Activated effector memory CD4-positive, alpha-beta T cell treated with Interleukin-2 at 50 U/mL for 16 hours (primary cell): ENCODE results near the gene TICAM1.
"Not testable (repeated sequence)": the region's sequence is repeated elsewhere in the genome, so short reads cannot be mapped to it uniquely, and the experiment has no call there.

Experiments used
- DNase-seq: peaks from one replicate; pipeline ENCODE4 v3.0.0-alpha.2; 2020

Gene TICAM1

DNA sequence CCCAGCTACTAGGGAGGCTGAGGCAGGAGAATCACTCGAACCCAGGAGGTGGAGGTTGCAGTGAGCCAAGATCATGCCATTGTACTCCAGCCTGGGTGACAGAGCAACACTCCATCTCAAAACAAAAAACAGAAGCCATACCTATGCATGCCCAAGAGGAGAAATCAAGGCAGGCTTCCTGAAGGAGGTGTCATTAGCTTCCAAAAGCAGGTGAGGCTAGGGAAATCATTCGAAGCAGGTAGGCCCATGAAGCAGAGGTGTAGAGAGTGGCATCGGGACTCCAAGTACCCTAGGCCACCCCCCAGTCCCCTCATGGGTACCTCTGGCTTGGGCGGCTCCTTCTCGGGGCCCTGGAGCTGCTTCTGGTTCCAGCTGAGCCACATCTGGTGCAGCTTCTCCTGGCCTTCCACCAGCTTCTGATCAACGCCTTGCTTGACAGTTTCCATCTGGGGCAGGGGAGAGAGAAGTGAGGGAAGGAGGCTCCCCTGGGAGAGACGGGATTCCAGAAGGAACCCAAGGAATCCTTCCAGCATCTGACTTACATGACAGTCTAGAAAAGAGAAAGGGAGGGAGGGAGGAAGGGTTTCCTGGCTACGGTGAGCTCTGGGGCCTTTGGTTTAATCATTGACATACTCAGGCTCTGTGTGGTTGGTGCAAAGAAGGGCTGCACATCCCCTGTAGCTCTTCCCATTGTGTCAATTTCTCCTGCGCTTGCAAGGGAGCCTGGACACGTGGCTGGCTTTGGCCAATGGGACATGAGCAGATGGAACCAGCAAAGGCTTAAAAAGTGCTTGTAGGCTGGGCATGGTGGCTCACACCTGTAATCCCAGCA is 13.1 kb upstream of the TICAM1 start:
- no peak for DNase-seq

DNA sequence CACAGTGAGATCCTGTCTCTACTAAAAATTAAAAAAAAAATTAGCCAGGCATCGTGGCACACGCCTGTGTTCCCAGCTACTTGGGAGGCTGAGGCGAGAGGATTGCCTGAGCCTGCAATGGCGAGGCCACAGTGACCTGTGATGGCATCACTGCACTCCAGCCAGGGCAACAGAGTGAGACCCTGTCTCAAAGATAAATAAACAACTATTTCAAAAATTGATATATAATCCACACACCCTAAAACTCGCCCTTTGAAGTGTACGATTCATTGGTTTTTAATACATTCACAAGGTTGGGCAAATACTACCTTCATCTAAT is 12.1 kb upstream of the TICAM1 start:
- no peak for DNase-seq

DNA sequence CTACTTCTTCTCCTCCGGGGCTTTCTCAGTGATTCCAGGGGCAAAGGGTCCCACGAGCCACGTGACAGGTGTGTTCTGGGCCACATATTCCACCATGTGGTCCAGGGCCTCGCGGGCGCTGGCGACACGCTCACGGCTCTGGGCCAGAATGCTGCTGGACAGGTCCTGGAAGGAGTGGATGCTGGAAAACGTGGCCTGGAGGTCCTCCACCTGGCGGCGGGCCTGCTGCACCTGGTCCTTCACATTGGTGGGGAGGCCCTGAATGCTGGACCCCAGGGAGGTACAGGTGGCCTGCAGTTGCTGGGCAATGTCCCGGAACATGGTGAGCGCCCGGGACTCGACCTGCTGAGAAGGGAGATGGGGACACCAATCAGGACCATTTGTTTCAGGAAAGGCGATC is 7.7 kb upstream of the TICAM1 start:
- no peak for DNase-seq

DNA sequence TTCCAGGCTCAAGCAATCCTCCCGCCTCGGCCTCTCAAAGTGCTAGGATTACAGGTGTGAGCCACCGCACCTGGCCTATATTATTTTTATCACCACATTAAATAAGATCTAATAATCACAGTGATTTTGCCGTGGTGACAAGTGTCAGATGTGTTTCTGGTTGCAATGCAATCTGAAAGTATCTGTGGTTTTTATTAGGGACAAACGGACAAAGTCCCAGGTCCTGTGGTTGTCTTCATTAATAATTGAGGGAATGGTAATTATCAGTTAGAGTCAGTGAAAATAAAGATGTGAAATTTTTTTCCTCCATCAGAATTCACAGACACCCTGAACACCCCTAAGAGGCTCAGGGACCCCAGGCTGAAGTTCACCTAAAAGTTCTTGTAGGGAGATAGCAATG is 1.3 kb upstream of the TICAM1 start:
- DNase-seq, result no peak

DNA sequence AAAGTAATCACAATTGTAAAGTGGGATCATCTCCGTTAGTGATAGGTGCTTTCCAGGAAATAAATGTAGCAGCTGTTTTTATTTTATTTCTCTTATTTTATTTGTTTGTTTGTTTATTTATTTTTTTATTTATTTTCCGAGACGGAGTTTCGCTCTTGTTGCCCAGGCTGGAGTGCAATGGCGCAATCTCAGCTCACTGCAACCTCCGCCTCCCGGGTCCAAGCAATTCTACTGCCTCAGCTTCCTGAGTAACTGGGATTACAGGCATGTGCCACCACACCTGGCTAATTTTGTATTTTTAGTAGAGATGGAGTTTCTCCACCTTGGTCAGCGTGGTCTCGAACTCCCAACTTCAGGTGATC is 448 bp upstream of the TICAM1 start:
- DNase-seq, result not testable (repeated sequence)

DNA sequence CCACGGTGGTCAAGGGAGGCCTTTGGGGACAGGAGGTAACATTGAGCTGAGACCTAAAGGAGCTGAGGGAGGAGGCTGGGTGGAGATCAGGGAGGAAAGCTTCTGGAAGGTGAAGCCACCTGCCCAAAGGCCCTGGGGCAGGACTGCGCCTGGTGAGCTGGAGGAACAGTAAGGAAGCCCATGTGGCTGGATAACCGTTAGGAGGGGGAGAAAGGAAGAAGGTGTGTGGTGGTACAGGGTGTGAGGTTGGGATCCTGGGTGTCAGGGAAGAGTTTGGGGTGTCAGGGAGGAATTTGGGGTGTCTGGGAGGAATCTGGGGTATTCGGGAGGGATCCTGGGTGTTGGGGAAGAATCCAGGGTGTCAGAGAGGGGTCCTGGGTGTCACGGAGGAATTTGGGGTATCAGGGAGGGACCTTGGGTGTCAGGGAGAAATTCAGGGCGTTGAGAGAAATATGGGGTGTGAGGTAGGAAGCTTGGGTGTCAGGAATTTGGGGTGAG is 695 bp downstream of the TICAM1 start:
- no peak for DNase-seq

DNA sequence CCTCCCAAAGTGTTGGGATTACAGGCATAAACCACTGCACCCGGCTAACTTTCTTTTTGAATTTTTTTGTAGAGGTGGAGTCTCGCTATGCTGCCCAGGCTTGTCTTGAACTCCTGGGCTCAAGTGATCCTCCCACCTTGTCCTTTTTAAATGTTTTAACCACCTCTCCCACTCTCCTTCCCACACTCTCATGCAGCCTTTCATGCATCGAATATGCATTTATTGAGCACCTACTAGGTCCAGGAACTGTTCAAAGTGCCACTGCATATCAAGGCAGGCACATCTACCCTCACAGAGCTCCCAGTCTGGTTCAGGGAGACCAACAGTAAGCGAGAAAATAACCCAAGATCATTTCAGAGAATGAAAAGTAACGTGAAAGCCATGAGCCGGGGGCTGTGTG is 1.2 kb downstream of the TICAM1 start:
- DNase-seq, result no peak

DNA sequence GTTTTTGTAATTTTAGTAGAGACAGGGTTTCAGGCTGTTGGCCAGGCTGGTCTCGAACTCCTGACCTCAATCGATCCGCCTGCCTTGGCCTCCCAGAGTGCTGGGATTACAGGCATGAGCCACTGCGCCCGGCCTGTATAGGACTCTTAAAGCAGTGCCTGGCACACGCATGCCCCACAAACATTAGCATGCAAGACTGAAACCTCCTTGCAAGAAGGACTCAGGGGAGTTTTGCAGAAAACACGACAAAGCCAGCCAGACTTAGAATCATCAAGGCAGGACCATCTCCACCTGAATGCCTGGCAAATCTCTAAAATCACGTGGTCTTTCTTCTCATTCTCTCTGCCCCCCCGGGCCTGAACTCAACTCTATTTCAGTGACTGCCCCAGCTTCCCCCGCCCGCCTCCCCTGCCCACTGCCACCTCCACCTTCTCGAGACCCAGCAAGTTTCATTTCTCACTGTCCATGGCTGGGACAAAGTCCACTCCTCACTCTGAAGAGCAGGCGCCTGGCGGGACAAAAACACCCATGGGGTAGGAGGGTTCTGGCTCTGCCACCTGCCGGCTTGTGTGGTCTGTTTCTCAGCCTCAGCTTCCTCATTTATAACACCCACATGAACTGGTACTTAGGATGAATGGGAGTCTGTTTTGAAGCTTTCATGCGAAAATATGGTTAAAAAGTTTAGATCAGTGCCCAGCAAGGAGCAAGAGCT is 2.4 kb downstream of the TICAM1 start:
- DNase-seq, result no peak

DNA sequence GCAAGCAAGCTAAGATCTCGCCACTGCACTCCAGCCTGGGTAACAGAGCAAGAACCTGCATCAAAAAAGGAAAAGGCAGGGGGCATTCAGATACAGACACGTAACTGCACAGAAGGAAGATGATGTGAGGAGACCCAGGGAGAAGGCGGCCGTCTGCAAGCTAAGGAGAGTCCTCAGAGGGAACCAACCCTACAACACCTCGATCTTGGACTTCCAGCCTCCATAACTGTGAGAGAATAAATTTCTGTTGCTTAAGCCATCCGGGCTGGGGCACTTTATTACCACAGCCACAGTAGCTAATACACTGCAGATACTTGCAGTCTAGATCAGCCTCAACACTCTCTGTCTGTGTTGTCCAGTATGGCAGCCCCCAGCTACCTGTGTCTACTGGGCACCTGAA is 7.9 kb downstream of the TICAM1 start:
- DNase-seq, result no peak

DNA sequence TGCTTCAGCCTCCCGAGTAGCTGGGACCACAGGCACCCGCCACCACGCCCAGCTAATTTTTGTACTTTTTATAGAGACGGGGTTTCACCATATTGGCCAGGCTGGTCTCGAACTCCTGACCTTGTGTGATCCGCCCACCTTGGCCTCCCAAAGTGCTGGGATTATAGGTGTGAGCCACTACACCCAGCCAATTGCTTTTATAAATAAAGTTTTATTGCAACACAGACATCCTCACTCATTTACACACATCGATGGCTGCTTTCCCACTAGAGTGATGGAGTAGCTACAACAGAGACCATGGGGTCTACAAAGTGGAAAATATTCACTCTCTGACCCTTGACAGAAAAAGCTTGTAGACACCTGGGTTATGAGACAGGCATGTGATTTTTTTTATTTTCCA is 9.2 kb downstream of the TICAM1 start:
- DNase-seq, result not testable (repeated sequence)

DNA sequence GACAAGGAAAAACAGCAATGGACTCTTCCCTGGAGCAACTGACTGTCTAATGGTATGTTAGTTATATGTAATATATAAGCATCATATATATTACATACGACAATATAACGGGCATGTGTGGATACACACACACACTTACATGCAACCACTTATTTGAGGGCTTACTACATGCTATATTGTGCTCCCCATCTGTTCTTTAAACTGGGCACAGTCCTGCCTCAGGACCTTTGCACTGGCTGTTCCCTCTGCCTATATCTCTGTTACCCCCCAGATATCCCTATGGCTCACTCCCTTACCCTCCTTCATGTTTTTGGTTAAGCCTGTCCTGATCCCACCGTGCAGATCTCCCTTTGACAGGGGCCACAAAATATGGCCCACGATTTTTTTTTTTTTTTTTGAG is 10.2 kb downstream of the TICAM1 start:
- DNase-seq, result no peak

DNA sequence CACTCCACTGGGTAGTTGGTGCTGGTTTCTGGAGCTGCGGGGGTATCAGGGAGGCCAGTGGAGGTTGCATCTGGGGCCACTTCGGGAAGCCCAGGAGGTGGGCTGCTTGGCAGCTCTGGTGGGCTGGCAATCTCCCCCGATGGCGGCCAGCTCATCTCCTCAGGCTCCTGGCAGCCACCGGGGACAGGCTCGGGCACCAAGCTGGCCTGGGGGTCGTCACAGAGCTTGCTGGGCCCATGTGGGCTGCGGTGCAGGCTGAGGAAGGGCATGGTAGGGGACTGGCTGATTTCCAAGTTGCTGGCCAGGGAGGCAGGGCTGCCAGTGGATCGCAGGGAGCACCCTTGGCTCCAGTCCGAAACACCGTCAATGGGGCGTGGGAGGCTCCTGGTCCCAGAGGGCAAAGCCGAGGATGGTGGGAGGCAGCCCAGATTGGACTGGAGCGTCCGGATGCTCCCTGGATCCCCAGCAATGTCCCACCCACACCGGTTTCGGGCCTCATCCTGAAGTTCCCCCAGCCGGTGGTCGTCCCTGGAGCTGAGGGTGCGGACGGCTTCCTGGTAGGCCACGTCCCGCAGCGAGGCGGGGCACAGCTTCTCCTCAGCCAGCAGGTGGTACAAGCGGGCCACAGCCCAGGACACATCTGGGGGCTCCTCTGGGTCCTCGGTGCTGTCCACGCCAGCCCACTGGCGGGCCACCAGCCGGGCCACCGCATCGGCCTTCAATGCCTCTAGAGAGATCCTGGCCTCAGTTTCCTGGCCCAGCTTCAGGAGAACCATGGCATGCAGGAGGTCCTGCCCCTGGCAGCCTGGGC is 13.8 kb downstream of the TICAM1 start:
- no peak for DNase-seq

DNA sequence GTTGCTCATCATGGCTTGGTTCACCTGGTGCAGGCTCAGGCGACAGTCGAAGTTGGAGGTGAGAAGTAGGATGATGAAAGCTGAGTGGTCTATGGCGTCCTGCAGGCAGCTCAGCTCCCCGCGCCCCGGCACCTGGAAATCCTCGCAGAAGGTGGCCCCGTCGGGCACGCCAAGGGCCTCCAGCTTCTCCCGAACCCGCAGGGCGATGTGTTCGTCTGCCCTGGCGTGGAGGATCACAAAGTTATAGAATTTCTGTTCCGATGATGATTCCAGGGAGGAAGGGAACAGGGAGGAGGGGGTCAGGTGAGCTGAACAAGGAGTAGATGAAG is 14.6 kb downstream of the TICAM1 start:
- no peak for DNase-seq

DNA sequence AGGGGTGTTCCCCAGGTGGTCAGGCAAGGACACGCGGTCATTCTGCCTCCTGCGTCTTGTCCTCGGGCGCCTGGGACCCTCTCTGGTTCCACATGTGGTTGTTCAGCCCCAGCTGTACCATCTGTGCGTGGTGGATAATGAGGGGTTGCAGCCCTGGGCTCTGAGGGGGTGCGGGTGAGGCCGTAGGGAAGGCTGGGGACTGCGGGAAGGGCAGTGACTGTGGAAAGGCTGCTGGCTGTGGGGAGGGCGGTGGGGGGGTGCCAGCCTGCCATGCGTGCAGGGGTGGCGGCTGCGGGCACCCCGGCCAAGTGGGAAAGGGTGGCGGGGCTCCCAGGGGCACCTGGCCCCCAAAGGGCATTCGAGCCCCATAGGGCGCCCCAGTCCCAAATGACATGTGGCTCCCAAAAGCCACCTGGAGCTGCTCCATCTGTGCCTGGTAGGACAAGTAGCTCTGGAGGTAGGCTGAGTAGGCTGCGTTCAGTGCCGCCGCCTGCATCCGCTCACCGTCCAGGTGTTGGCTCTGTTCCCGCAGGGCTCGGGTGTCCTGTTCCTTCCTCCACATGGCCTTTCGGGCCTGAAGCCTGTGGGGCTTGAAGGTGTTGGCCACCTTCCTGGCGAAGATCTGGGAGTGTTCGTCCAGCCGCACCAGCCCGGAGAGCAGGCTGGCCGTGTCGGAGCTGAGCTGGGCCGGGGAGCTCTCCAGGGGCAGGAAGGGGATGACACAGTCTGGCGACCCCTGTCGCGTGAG is 15.1 kb downstream of the TICAM1 start:
- no peak for DNase-seq

DNA sequence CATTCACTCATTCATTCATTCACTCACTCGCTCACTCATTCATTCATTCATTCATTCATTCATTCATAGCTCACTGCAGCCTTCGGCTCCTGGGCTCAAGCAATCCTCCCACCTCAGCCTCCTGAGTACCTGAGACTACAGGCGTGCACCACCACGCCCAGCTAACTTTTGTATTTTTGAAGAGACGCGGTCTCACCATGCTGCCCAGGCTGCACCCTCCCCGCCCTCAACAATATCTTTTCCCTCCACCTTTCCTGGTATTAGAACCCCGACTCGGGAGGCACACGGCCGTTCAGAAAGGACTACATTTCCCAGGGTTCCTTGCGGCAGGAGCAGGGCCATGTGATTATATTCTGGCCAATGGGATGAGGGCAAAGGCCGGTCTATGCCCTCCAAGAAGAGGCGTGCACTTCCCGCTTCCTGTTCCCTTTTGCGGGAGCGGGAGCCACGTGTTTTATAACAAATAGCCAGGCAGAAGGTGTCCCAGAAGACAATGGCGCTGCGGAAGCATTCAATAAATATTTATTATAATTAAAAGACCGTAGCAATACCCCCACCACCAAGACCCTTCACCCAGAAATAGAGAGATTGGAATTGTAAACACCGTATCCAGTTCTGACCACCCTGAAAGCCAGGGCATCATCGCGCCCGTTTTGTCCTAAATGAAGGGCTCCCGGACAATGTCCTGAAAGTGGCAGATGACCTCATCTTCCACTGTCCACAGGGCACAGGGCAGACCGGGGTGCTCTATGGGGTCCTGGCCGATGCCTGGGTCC is 15.9 kb downstream of the TICAM1 start:
- DNase-seq, result peak; percentile 53

DNA sequence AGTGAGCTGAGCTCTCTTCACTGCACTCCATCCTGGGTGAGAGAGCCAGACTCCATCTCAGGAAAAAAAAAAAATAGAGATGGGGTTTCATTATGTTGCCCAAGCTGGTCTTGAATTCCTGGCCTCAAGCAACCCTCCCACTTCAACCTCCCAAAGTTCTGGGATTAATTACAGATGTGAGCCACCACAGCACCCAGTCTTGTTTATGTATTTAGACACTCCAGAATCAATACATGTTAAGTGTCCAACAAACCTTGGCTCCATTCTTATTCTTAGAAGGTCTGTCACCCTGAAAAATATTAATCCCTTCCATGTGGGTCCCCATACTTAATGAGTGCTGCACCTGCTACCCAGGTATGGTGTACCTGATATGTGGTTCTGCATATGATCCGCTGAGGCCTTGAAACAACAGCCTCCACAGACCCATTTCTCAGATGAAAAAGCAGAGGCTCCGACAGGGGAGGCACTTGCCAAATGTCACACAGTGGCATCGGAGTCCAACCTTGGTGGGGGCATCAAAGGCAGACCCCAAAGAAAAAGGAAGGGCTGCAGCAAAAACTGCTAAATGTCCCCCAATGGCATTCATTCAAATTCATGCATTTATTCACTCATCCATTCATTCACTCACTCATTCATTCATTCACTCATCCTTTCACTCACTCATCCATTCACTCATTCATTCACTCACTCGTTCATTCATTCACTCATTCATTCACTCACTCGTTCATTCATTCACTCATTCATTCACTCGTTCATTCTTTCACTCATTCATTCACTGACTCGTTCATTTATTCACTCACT is 16.7 kb downstream of the TICAM1 start:
- DNase-seq, result no peak

DNA sequence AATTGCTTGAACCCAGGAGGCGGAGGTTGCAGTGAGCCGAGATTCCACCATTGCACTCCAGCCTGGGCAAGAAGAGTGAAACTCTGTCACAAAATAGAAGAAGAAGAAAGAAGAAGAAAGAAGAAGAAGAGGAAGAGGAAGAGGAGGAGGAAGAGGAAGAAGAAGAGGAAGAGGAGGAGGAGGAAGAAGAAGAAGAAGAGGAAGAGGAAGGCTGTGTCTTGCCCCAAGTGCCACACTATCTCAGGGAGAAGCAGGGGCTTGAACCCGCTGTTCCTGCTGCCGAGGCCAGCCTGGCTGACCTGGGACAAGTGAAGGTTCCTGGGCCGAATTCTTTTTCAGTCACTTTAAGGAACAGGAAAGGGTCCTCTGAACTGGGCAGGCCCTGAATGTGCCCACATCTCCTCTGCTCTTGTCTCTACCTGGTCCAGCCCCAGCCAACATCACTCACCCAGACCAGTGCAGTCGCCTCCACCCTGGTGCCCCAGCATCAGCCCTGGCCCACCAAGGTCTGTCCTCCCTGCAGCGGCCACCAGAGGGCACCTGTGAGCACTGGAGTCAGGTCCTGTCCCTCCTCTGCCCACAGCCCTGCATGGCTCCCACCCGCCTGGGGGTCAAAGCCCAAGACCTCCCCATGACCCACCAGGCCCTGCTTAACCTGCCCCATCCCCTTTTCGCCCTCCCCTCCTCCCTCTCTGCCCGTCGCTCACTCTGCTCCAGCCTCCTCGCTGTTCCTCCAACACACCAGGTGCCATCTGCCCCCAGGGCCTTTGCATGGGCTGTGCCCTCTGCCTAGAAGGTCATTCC is 20.0 kb downstream of the TICAM1 start:
- DNase-seq, result peak; percentile 75

DNA sequence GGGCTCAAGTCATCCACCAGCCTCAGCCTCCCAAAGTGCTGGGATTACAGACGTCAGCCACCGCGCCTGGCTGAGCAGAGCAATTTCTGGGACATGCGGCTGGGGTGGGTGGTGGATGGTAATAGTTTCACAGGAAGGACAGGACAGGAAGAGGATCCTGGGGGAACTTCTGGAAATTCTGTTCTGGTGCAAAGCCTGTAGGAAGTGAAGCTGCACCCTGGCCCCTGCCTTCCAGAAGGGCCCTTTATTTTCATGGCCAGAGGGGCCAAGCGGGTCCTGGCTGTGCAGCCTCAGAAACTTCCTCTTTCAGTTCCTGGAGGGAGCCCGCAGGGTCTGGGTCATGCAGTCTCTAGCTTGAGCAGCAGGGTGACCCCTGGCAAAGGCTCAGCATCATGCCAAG is 24.3 kb downstream of the TICAM1 start:
- DNase-seq, result no peak

DNA sequence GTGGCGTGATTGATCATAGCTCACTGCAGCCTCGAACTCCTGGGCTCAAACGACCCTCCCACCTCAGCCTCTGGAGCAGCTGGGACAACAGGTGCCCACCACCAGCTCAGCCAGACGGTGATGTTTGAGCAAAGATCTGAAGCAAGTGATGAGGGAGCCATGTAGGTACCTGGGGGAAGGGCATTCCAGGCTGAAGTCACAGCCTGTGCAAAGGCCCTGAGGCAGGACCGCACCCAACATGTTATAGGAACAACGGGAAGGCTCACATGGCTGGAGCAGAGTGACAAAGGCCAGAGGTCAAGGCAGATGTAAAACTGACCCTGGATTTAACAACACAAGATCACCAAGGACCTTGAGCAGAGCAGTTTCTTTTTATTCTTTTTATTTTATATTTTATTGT is 25.1 kb downstream of the TICAM1 start:
- DNase-seq, result no peak

DNA sequence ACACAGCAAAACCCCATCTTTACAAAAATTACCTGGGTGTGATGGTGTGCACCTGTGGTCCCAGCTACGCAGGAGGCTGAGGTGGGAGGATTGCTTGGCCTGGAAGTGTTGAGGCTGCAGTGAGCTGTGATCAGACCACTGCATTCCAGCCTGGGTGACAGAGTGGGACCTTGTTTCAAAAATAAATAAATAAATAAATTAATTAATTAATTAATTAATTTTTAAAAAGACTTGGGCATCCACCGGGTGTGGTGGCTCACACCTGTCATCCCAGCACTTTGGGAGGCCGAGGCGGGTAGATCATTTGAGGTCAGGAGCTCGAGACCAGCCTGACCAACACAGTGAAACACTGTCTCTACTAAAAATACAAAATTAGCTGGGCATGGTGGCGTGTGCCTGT is 26.4 kb downstream of the TICAM1 start:
- DNase-seq, result not testable (repeated sequence)
